ENCODE measurements around the gene ASB15. TPM values are rescaled to one million over a fixed set of nuclear protein-coding genes. Genes with fewer than 3 reads are reported as not detected.

Gene ASB15
- total RNA-seq, 1 experiment from 2014 or later, result not detected

GRCh38 chr7:123625254-123625653, 23.6 kb downstream of the ASB15 start:
- H3K4me1 ChIP-seq (ENCODE audit: control insufficient read depth, insufficient read depth, low read length), result no peaks in the 10 kb centered on the region
- CTCF ChIA-PET, result no interaction called here
- no peak for DNase-seq (ENCODE audit: low read depth, low spot score)
- no peak overlapping the region for H3K4me3 ChIP-seq (ENCODE audit: low read depth in 2 of 2, low read length in 2 of 2)
- no peak overlapping the region for H3K27ac ChIP-seq (ENCODE audit: low read length)
- POLR2A ChIA-PET, result no interaction called here
- no TSS peak for BruUV-seq (replicated peaks)
- no peaks in the 10 kb centered on the region for H3K27me3 ChIP-seq (ENCODE audit: control insufficient read depth, insufficient read depth, low read length)
- TF ChIP-seq TCF7L2 (IDR thresholded peaks at IDR 0.05; ENCODE audit: low read depth, low read length) (no peak), SIN3A (IDR thresholded peaks at IDR 0.05; ENCODE audit: borderline replicate concordance, insufficient read depth, low read depth, low read length) (no peak), CTCF (IDR thresholded peaks at IDR 0.05) (no peak), REST (IDR thresholded peaks at IDR 0.05; ENCODE audit: insufficient read depth in 1 of 2, low read depth in 2 of 2, low read length in 1 of 2) (no peak), POLR2AphosphoS5 (IDR thresholded peaks at IDR 0.05; ENCODE audit: low read depth, low read length) (no peak)
- H3K9me3 ChIP-seq (ENCODE audit: control insufficient read depth, insufficient read depth, low read depth, low read length), result no peaks in the 10 kb centered on the region
- in situ Hi-C loops (cut with HindIII; ENCODE audit: low pct_unique_long_range_greater_than_20kb, low sequenced_read_pairs), result no loop called here
- H3K36me3 ChIP-seq (ENCODE audit: control insufficient read depth, insufficient read depth, low read length), result no peaks in the 10 kb centered on the region
- no peak for ATAC-seq
- intact Hi-C loops (cut with micrococcal nuclease; ENCODE audit: unreplicated experiment), result no loop called here

- no peaks in the 10 kb centered on the region for H3K4me1 ChIP-seq (ENCODE audit: control insufficient read depth, insufficient read depth, low read length)
- POLR2A ChIA-PET, result no interaction called here
- H3K4me3 ChIP-seq (ENCODE audit: low read depth in 2 of 2, low read length in 2 of 2), result no peak overlapping the region
- no peaks in the 10 kb centered on the region for H3K36me3 ChIP-seq (ENCODE audit: control insufficient read depth, insufficient read depth, low read length)
- in situ Hi-C loops (cut with HindIII; ENCODE audit: low pct_unique_long_range_greater_than_20kb, low sequenced_read_pairs) (no loop called here), intact Hi-C loops (cut with micrococcal nuclease; ENCODE audit: unreplicated experiment) (no loop called here)
- no peaks in the 10 kb centered on the region for H3K27me3 ChIP-seq (ENCODE audit: control insufficient read depth, insufficient read depth, low read length)
- no peaks in the 10 kb centered on the region for H3K9me3 ChIP-seq (ENCODE audit: control insufficient read depth, insufficient read depth, low read depth, low read length)
- no peak for ATAC-seq
- CTCF ChIA-PET, result no interaction called here
- BruUV-seq (replicated peaks), result no TSS peak
- no peak overlapping the region for H3K27ac ChIP-seq (ENCODE audit: low read length)
- DNase-seq (ENCODE audit: low read depth, low spot score), result no peak
- TF ChIP-seq SIN3A (IDR thresholded peaks at IDR 0.05; ENCODE audit: borderline replicate concordance, insufficient read depth, low read depth, low read length) (no peak), CTCF (IDR thresholded peaks at IDR 0.05) (no peak), REST (IDR thresholded peaks at IDR 0.05; ENCODE audit: insufficient read depth in 1 of 2, low read depth in 2 of 2, low read length in 1 of 2) (no peak), TCF7L2 (IDR thresholded peaks at IDR 0.05; ENCODE audit: low read depth, low read length) (no peak), POLR2AphosphoS5 (IDR thresholded peaks at IDR 0.05; ENCODE audit: low read depth, low read length) (no peak)
These were observed 26.2 kb downstream of the ASB15 start for GRCh38 chr7:123627851-123628250.

Data from Panc1 (cell line).